ENCODE data around the gene TPRG1L.
A peak's percentile ranks its signal among the peaks of the same experiment; 100 is the strongest.

The TPRG1L gene

DNA sequence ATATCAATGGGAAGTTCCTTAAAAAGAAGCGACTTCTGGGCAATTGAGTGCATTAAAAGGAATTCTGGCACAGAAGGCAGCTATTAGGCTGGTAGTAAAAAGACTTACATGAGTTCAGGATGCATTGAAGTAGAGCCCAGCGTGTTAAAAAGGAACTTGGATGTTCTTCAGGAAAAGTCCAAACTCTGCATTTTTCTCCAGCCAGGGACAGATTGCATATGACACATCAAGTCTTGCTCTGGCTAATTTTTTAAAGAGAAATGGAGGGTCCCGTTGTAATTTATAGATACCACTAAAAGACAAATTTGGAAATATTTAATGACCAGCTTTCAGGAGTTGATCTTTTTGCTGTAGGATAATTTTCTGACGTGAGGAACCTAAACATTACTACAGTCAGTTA, 1.2 kb downstream of the TPRG1L start:
- no peaks in the 10 kb centered on the region for H4K20me1 ChIP-seq (ENCODE audit: insufficient read depth, low read length)
- H2AFZ ChIP-seq (ENCODE audit: low read depth, low read length) = no peak overlapping the region
- peaks cover 17% of the 10 kb centered on the region for H3K36me3 ChIP-seq (replicated peaks; ENCODE audit: low read depth, low read length)
- TF ChIP-seq EZH2phosphoT487 (IDR thresholded peaks at IDR 0.05; ENCODE audit: low read depth) = no peak
- TF ChIP-seq, protein P1, sequence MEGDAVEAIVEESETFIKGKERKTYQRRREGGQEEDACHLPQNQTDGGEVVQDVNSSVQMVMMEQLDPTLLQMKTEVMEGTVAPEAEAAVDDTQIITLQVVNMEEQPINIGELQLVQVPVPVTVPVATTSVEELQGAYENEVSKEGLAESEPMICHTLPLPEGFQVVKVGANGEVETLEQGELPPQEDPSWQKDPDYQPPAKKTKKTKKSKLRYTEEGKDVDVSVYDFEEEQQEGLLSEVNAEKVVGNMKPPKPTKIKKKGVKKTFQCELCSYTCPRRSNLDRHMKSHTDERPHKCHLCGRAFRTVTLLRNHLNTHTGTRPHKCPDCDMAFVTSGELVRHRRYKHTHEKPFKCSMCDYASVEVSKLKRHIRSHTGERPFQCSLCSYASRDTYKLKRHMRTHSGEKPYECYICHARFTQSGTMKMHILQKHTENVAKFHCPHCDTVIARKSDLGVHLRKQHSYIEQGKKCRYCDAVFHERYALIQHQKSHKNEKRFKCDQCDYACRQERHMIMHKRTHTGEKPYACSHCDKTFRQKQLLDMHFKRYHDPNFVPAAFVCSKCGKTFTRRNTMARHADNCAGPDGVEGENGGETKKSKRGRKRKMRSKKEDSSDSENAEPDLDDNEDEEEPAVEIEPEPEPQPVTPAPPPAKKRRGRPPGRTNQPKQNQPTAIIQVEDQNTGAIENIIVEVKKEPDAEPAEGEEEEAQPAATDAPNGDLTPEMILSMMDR (IDR thresholded peaks at IDR 0.05; ENCODE audit: low read depth, low read length) = no peak
- H3K4me1 ChIP-seq (ENCODE audit: low read length) = peaks cover 16% of the 10 kb centered on the region
- H3K9ac ChIP-seq (ENCODE audit: low read length) = peak overlapping the region; percentile 47; the same call in 1 of the 2 replicates
- H3K4me2 ChIP-seq (ENCODE audit: low read length) = peak overlapping the region; percentile 85
- no peaks in the 10 kb centered on the region for H3K9me3 ChIP-seq (ENCODE audit: insufficient read depth, low read length)
- H3K27me3 ChIP-seq (ENCODE audit: low read depth, low read length) = no peaks in the 10 kb centered on the region
- peak overlapping the region; percentile 90 for H3K4me3 ChIP-seq (ENCODE audit: low read length)
- H3K79me2 ChIP-seq (ENCODE audit: low read length) = no peaks in the 10 kb centered on the region
- H3K27ac ChIP-seq (ENCODE audit: low read length) = no peak overlapping the region

DNA sequence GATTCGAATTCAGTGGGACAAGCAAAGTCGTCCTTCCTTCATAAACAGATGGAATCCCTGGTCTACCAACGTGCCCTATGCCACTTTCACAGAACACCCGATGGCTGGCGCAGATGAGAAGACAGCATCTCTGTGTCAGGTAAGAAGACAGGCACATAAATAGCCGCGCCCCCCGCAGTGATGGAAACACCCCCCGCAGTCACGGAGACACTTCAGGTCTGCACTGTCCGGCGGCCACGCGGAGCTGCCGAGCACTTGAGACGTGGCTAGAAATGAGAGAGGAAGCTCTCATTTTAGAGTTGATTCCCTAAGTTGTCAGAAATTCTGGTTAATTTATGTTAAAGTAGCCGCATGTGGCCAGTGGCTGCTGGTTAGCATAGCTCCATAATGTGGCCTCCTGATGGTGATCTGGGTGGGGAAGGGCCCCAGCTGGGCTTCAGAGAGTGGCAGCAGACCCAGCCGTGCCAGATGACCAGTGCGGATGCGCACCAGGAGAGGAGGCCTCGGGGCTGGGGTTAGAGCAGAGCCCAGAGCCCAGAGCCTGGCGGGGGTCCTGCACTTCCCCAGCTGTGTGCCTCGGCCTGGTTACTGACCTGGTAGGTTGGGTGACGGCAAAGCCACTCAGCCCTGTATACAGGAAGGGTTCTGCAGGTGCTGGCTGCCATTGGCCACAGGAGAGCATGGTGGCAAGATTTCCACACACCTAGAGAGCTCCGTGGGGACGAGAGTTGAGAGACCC, 2.9 kb downstream of the TPRG1L start:
- H3K79me2 ChIP-seq (ENCODE audit: low read length) = no peaks in the 10 kb centered on the region
- no peak overlapping the region for H3K4me3 ChIP-seq (ENCODE audit: low read length)
- peaks cover 16% of the 10 kb centered on the region for H3K4me1 ChIP-seq (ENCODE audit: low read length)
- H3K9me3 ChIP-seq (ENCODE audit: insufficient read depth, low read length) = no peaks in the 10 kb centered on the region
- H3K4me2 ChIP-seq (ENCODE audit: low read length) = no peak overlapping the region
- H3K27me3 ChIP-seq (ENCODE audit: low read depth, low read length) = no peaks in the 10 kb centered on the region
- no peak overlapping the region for H2AFZ ChIP-seq (ENCODE audit: low read depth, low read length)
- TF ChIP-seq, protein P1 (IDR thresholded peaks at IDR 0.05; ENCODE audit: low read depth, low read length) = no peak
- TF ChIP-seq EZH2phosphoT487 (IDR thresholded peaks at IDR 0.05; ENCODE audit: low read depth) = no peak
- H3K9ac ChIP-seq (ENCODE audit: low read length) = no peak overlapping the region
- no peaks in the 10 kb centered on the region for H4K20me1 ChIP-seq (ENCODE audit: insufficient read depth, low read length)
- H3K27ac ChIP-seq (ENCODE audit: low read length) = no peak overlapping the region
- H3K36me3 ChIP-seq (replicated peaks; ENCODE audit: low read depth, low read length) = peaks cover 17% of the 10 kb centered on the region

GRCh38 chr1:3628445-3628844, 3.6 kb downstream of the TPRG1L start:
- Histone ChIP-seq H3K4me2 (ENCODE audit: low read length) (no peak overlapping the region), H3K27ac (ENCODE audit: low read length) (no peak overlapping the region), H3K9me3 (ENCODE audit: insufficient read depth, low read length) (no peaks in the 10 kb centered on the region), H2AFZ (ENCODE audit: low read depth, low read length) (no peak overlapping the region), H4K20me1 (ENCODE audit: insufficient read depth, low read length) (no peaks in the 10 kb centered on the region), H3K27me3 (ENCODE audit: low read depth, low read length) (no peaks in the 10 kb centered on the region), H3K9ac (ENCODE audit: low read length) (no peak overlapping the region), H3K79me2 (ENCODE audit: low read length) (no peaks in the 10 kb centered on the region), H3K36me3 (replicated peaks; ENCODE audit: low read depth, low read length) (peaks cover 17% of the 10 kb centered on the region), H3K4me3 (ENCODE audit: low read length) (no peak overlapping the region), H3K4me1 (ENCODE audit: low read length) (peaks cover 16% of the 10 kb centered on the region)
- TF ChIP-seq EZH2phosphoT487 (IDR thresholded peaks at IDR 0.05; ENCODE audit: low read depth) = no peak
- TF ChIP-seq, protein P1 (IDR thresholded peaks at IDR 0.05; ENCODE audit: low read depth, low read length) = no peak

- Histone ChIP-seq H4K20me1 (ENCODE audit: insufficient read depth, low read length) (no peaks in the 10 kb centered on the region), H3K4me1 (ENCODE audit: low read length) (peaks cover 11% of the 10 kb centered on the region), H3K9ac (ENCODE audit: low read length) (no peak overlapping the region), H3K9me3 (ENCODE audit: insufficient read depth, low read length) (no peaks in the 10 kb centered on the region), H3K4me2 (ENCODE audit: low read length) (no peak overlapping the region), H3K27ac (ENCODE audit: low read length) (no peak overlapping the region), H3K27me3 (ENCODE audit: low read depth, low read length) (no peaks in the 10 kb centered on the region), H2AFZ (ENCODE audit: low read depth, low read length) (no peak overlapping the region), H3K4me3 (ENCODE audit: low read length) (no peak overlapping the region), H3K79me2 (ENCODE audit: low read length) (no peaks in the 10 kb centered on the region), H3K36me3 (replicated peaks; ENCODE audit: low read depth, low read length) (peaks cover 19% of the 10 kb centered on the region)
- TF ChIP-seq, protein P1 (IDR thresholded peaks at IDR 0.05; ENCODE audit: low read depth, low read length) = no peak
- TF ChIP-seq EZH2phosphoT487 (IDR thresholded peaks at IDR 0.05; ENCODE audit: low read depth) = no peak
Measured at GRCh38 chr1:3629561-3630160, 4.8 kb downstream of the TPRG1L start.

Measured in OCI-LY3 (cell line).